ENCODE data around the gene ARHGAP42. TPM values are rescaled to one million over a fixed set of nuclear protein-coding genes. Genes with fewer than 3 reads are reported as not detected.

ARHGAP42 gene
- total and polyA plus RNA-seq, 2 of the 4 experiments (the other 2 are of a cell fraction), result 2.9 to 7.3 TPM

GRCh38 chr11:100759856-100760255 is 72.8 kb downstream of the ARHGAP42 start:
- ChIA-PET POLR2A (ENCODE audit: unreplicated experiment) (no interaction called here), CTCF (no interaction called here)
- no CpG with 5 or more reads among the region's 3 CpGs for WGBS, 2 experiments (ENCODE audit: extremely low coverage in 2 of 2, insufficient read length in 1 of 2)
- H4K91ac ChIP-seq (ENCODE audit: insufficient read depth, low read depth, low read length), result no peak overlapping the region
- H2BK120ac ChIP-seq (ENCODE audit: low read depth, low read length), result no peak overlapping the region
- no peak overlapping the region for H3K14ac ChIP-seq (replicated peaks; ENCODE audit: low read depth, low read length)
- H4K5ac ChIP-seq (ENCODE audit: low read depth, low read length), result no peak overlapping the region
- no peak overlapping the region for H2BK20ac ChIP-seq (ENCODE audit: low read depth, low read length)
- H3K18ac ChIP-seq (ENCODE audit: low read depth, low read length), result no peak overlapping the region
- no peak overlapping the region for H2BK15ac ChIP-seq (ENCODE audit: low read depth, low read length)
- peaks cover 0 to 13% of the 10 kb centered on the region in 2 experiments; a peak in 2 of 4 replicates for H3K79me1 ChIP-seq (ENCODE audit: low read depth in 1 of 2, low read length in 2 of 2)
- no peaks in the 10 kb centered on the region for H3K4me1 ChIP-seq (ENCODE audit: control insufficient read depth, insufficient read depth, low read length)
- H3K27ac ChIP-seq (ENCODE audit: insufficient read depth, low read length), result no peak overlapping the region
- H3K9ac ChIP-seq (ENCODE audit: low read depth, low read length), result no peak overlapping the region
- no peak overlapping the region for H2AK9ac ChIP-seq (replicated peaks; ENCODE audit: low read depth, low read length, poor library complexity)
- intact Hi-C loops (cut with micrococcal nuclease) (no loop called here), dilution Hi-C loops (cut with HindIII; ENCODE audit: low sequenced_read_pairs, unreplicated experiment) (no loop called here), in situ Hi-C loops (cut with MboI; ENCODE audit: low sequenced_read_pairs) (no loop called here)
- no peak overlapping the region for H4K8ac ChIP-seq (ENCODE audit: low read depth in 2 of 2, low read length in 2 of 2)
- TF ChIP-seq RCOR1 (IDR thresholded peaks at IDR 0.05; ENCODE audit: insufficient replicate concordance, low read length) (no peak), RAD21 (IDR thresholded peaks at IDR 0.05; ENCODE audit: low read length) (no peak), SMC3 (IDR thresholded peaks at IDR 0.05; ENCODE audit: low read depth, low read length) (no peak), RFX5 (IDR thresholded peaks at IDR 0.05; ENCODE audit: low read depth, low read length) (no peak), MXI1 (IDR thresholded peaks at IDR 0.05; ENCODE audit: borderline replicate concordance, low read depth, low read length) (no peak), MAZ (IDR thresholded peaks at IDR 0.05; ENCODE audit: borderline replicate concordance, low read depth, low read length) (no peak), FOS (IDR thresholded peaks at IDR 0.05; ENCODE audit: low read depth, low read length) (no peak), CTCF (conservative IDR thresholded peaks at IDR 0.05; ENCODE audit: low read depth, low read length) (no peak), CHD1 (IDR thresholded peaks at IDR 0.05; ENCODE audit: low read depth, low read length) (no peak), MAFK (IDR thresholded peaks at IDR 0.05; ENCODE audit: low read depth, low read length) (no peak), ELK1 (IDR thresholded peaks at IDR 0.05; ENCODE audit: borderline replicate concordance, low read depth, low read length) (no peak), USF2 (IDR thresholded peaks at IDR 0.05; ENCODE audit: low read depth, low read length) (no peak), CEBPB (IDR thresholded peaks at IDR 0.05; ENCODE audit: low read depth, low read length) (no peak), BHLHE40 (IDR thresholded peaks at IDR 0.05; ENCODE audit: low read depth, low read length) (no peak), NFE2L2 (IDR thresholded peaks at IDR 0.05; ENCODE audit: low read depth, low read length) (no peak), POLR2A (IDR thresholded peaks at IDR 0.05; ENCODE audit: low read depth, low read length) (no peak)
- H3K4me2 ChIP-seq (ENCODE audit: low read depth, low read length), result no peak overlapping the region
- H2AFZ ChIP-seq (replicated peaks; ENCODE audit: low read length, poor library complexity), result no peak overlapping the region
- no peaks in the 10 kb centered on the region for H3K27me3 ChIP-seq (ENCODE audit: control insufficient read depth, insufficient read depth, low read length)
- H2AK5ac ChIP-seq (ENCODE audit: low read depth, low read length), result no peak overlapping the region
- H2BK5ac ChIP-seq (ENCODE audit: low read depth, low read length, poor library complexity, severe bottlenecking), result no peak overlapping the region
- BruUV-seq (replicated peaks), result no TSS peak
- no peak overlapping the region for H3K56ac ChIP-seq (ENCODE audit: extremely low read depth, insufficient read depth, low read length)
- no peaks in the 10 kb centered on the region for H3K36me3 ChIP-seq (ENCODE audit: control insufficient read depth, insufficient read depth, low read length)
- no peak overlapping the region for H3K4me3 ChIP-seq (ENCODE audit: insufficient read depth, low read depth, low read length)
- no peaks in the 10 kb centered on the region for H3K9me3 ChIP-seq (ENCODE audit: control insufficient read depth, insufficient read depth, low read length)
- H4K20me1 ChIP-seq (ENCODE audit: insufficient read depth, low read length), result no peaks in the 10 kb centered on the region
- H3K9me1 ChIP-seq (ENCODE audit: insufficient read depth, low read length), result no peaks in the 10 kb centered on the region
- DNase-seq (no peak), ATAC-seq (ENCODE audit: low read depth) (no peak)
- H3K4ac ChIP-seq (ENCODE audit: low read depth, low read length), result no peak overlapping the region
- H3K23ac ChIP-seq (ENCODE audit: low read depth, low read length), result no peak overlapping the region

Data from IMR-90 (cell line).